NCI-H345 (cell line): ENCODE measurements around the gene BCL11B.
A peak's percentile ranks its signal among the peaks of the same experiment; 100 is the strongest.

ENCODE experiments used
- DNase-seq: peaks from one replicate; lab custom pipeline; 2025; lab: John Stamatoyannopoulos, UW

The BCL11B gene

DNA sequence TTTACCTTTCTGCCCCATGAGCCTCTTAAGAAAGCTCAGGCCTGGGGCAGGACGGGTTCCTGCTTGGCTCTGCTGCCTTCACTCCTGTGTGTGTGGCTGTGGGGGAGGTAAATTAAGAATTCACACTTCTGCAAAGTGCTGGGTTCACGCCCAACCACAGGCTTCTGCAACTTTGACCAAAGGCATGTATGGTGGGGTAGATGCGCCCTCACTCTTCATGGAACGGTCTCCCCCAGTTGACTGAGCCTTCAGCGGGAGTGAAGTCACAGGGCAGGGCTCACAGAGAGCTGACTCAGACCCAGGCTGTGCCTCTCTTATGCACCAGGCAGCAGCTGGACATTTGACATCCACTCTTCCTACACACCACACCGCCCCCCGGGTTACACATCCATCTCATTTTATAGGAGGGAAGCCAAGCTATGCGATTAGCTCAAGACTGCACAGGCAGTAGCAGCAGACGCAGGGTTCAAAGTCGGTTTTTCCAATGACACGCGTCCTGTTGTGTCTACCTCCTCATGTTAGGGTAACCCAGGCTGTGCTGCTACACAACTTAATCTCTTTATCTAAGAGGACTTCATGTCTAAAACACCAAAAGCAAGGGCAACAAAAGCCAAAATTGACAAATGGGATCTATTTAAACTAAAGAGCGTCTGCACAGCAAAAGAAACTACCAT is 15.4 kb upstream of the BCL11B start:
- no peak for DNase-seq

DNA sequence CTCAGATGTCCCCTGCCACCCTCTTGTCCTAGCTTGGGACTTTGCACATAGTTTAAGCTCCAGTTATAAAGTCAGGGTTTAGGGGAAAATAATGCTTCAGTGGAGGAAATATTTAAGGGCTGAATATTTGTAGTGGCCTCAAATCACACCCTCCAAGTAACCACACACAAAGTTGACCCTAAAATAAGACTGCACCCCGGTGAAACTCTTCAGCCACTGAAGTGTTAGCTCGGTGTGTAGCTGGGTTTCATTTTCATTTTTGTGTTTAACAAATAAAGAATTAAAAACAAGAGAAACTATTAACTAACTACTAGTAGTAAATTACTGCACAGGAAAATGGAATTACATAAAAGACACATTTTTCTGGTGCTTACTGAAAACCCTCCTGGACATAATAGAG is 14.8 kb upstream of the BCL11B start:
- no peak for DNase-seq

DNA sequence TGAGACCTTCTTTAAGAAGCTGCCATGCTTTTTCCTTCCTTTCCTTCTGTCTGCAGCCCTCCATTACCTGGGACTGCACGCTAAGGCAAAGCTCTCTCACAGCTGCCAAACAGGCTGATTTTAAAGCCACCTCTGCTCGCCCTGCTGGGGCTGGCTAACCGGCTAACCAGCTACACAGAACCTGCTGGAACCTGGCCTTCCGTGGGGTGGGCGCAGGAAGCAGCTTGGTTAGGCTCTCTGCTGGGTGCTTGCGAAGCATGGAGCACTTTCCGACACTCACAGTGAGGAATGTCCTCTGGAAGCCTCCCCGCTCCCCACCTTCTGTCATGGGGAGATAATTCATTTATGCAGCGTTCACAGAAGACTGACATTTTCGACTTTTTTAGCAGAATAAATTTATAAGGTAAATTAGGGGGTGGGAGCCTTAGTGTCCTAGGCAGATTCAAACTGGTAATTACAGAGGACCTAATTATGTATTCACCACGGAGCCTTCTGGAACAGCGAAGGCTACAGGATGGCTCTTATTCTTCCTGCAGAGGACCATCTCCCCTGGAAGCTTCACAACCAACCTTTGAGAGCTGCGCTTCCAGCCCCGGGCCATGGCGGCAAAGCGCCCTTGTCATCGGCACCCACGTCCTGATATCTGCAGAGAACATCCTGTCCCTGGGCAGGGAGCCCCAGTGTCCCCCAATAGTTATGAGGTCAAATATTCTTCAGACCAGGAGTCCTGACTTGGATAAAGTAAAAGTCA is 12.4 kb upstream of the BCL11B start:
- no peak for DNase-seq

DNA sequence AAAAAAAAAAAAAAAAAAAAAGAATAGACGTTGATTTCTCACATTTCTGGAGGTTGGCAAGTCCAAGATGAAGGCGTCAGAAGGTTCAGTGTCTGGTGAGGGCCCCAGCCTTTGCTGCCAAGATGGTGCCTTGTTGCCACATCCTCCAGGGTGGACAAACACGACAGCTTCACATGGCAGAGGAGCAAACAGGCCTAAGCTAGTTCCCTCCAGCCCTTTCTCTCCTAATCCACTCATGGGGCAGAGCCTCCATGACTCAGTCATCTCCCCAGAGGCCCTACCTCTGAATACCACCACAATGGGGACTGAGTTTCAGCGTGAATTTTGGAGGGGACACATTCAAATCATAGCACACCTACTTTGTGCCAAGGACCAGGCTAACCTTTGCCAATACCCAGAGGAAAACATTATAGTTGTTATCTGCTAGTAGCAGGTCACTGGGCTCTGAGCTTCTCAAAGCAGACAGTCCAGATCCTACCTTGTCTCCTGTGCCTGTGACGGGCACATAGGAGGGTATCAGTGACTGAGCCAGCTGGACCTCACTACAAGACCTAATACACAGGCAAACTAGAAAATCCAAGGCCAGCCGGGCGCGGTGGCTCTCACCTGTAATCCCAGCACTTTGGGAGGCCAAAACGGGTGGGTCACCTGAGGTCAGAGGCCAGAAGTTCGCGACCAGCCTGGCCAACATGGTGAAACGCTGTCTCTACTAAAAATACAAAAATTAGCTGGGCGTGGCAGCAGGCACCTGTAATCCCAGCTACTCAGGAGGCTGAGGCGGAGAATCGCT is 10.5 kb upstream of the BCL11B start:
- DNase-seq: no peak

DNA sequence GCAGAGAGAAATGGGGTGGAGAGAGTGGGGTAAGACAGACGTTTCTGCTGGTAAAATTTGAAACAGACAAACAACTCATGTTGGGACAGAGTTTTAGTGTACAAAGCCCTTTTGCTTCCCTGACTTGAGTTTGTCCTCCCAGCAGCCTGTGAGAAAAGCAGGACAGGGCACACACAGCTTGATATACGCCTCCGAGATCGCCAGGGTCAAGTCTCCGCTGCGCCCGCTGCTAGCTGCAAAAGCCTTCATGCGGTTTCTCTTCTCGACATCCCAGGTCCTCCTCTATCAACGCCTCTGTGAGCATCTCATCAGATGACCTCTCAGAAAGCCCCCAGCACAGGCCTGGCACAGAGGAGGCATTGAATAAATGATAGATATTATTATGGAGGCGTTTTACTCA is 9.4 kb upstream of the BCL11B start:
- DNase-seq: no peak

DNA sequence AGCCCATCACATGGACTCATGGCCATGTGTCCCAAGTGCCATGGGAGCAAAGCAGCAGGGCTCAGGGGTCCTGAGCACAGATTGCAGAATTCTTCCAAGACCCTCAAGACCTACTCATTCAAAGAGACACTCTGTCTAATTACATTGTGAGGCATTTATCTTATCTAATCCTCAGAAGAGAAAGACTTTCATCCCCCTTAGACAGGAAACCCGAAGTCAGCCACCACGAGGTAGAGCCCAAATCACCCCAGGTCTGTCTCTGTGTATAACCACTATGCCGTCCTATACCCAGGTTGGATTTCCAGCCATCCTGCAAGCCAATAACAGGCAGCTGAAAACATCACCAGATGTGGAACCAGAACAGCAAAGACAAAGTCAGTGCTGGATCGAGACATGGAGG is 8.9 kb upstream of the BCL11B start:
- DNase-seq: no peak

DNA sequence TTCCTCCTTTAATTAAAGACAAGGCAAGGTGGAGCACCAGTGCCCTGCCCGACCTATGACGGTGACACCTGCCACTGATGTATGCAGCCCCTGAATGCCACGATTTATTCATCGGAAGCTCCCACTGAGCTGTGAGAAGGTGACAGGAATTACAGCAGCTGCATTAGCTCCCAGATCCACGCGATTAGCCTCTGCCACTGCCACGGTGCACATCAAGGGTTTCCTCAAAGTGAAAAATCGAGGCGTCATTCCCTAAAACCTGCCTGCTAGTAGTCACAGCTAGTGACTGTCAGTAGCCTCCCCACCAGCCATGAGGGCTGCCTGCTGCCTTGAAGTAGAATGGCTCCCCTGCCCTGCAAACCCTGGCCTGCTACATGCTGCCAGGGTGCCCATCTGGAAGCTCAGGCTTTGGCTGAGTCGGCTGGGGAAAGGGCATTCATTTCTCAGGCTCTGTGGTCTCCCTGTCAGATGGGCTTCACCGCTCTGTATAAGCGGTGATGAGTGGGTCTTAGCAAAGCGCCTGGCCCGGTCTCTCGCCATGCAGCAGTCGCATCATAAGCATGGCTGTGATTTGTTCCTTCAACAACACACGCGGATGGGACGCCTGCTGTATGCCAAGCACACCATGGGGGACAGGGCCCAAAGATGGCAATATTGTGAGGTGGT is 8.2 kb upstream of the BCL11B start:
- no peak for DNase-seq

DNA sequence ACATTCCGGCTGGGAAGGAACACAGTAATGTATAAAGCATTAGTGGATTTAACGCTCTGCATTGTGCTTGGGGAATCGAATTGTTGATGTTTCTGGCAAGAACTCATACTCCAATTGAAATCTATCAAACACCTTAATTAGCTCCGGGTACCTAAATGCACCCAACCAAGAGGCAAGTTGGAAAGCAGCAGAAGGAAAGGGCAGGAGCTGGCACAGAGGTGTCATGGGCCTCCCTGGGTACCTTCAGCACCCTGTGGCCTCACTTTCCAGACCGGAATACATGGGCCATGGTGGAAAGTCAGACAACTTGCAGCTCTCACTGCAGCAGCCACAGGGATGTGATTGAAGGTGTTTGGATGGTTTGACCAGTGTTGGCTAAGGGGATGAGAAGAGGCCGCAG is 6.8 kb upstream of the BCL11B start:
- no peak for DNase-seq

DNA sequence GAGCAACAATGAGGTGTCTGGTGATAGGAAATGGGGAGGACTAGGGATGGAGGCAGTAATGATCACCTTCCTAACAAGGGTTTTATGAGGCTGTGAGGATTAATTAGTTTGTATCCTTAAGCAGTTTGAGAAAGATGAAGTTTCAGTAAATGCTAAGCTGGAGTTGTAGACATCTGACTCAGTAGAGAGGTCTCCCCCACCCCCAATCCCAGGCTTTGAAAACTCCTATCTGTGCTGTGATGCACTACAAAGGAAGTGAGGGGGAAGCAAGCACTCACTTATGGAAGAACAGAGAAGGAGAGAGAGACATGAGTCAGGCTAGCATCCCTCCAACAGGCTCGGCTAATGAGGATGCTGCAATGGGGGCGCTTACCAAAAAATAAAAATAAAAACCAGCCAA is 5.5 kb upstream of the BCL11B start:
- DNase-seq: no peak

DNA sequence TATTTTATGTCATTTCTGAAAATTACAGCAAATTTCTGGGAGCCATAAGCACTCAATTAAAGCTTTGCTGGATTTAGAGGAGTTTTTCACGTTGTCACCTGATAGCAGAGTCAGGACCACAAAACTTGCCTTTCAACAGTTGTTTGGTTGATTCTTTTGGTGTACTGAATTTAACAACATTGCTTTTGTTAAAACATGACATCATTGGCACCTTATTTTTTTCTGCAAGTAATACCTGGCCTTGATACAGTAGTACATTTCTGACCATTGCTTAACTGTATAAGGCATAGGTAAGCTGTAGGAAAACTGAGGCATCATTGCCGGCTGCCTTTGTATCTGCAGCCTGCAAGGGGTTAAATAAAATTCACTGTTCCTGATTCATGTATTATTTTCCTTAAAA is 4.5 kb upstream of the BCL11B start:
- DNase-seq: no peak

DNA sequence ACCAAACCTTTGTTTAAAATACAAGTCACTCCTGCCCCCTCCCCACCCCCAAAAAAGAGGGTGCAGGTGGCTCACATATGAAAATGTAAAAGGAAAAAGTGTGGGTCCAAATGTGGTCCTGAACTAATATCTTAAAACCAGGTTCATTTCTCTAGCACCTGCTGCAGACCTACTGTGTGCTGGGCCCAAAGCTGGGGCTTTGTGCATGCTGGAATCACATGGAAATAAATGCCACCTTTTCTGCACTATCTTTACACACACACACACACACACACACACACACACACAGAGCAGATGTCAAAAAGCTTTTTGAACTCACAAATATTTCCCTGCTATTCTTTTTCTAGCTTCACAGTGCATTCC is 3.2 kb upstream of the BCL11B start:
- no peak for DNase-seq

DNA sequence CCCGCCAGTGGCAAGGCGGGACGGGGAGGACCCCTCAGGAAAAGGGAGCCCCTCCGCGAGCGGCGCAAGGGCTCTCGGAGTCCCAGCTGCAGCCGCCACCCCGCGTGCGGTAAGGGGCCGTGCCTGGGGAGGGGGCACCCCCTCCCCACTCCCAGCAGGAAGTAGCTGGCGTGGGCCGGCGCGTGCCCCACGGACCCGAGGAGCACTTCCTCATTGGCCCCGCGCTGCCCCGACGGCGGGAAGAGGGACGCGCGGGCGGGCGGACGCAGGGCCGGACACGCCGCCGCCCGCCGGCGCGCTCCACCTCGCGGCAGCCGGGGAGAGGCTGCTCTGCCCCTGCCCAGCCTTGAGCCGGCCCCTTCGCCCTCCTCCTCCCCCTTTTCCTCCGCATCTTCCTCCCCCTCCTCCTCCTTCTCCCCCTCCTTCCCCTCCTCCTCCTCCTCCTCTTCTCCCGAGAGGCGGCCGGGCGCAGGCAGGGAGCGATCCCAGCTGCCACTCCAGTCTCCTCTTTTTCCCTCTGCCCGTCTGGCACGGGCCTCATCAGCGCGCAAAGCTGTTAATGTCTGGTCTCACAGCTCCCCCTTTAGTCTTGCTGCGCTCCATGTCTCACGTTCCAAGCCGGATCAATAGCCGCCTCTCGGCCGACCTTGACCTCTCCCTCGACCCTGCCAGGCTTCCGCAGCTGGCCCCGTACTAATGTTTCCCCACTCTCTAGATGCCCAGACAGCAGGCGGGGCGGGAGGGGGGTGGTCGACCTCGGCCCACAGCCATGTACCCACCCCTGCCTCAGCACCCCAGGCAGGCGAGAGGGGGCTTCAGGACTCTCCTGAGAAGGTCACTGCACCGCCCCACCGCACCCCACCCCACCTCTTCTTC is 2.6 kb upstream of the BCL11B start:
- peak; percentile 92 for DNase-seq

DNA sequence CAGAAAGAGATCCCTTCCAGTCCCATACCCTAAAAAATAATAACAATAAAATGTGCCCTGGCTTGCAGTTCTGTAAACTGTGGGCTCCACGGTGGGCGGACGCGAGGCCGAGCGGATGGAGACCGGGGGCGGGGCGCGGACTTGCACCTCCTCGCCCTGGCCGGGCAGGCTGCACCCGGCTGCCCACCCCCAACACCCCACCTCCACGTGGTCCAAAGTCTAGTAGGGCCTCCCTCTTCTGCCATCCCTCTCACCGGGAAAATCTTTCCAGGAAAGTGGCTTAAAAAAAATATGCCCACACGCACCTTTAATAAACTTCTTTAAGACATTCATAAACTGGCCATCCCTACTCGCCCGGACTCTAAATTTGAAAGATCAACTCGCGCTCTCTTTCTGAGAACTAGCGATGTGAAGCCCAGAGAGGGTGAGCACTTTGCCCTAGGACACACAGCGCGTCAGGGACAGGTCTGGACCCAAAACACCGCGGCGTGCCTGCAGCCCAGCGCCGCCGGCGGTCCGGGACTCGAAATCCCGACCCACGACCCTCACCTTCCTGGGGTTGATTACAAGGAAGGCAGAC is 1.9 kb upstream of the BCL11B start:
- peak; percentile 33 for DNase-seq

DNA sequence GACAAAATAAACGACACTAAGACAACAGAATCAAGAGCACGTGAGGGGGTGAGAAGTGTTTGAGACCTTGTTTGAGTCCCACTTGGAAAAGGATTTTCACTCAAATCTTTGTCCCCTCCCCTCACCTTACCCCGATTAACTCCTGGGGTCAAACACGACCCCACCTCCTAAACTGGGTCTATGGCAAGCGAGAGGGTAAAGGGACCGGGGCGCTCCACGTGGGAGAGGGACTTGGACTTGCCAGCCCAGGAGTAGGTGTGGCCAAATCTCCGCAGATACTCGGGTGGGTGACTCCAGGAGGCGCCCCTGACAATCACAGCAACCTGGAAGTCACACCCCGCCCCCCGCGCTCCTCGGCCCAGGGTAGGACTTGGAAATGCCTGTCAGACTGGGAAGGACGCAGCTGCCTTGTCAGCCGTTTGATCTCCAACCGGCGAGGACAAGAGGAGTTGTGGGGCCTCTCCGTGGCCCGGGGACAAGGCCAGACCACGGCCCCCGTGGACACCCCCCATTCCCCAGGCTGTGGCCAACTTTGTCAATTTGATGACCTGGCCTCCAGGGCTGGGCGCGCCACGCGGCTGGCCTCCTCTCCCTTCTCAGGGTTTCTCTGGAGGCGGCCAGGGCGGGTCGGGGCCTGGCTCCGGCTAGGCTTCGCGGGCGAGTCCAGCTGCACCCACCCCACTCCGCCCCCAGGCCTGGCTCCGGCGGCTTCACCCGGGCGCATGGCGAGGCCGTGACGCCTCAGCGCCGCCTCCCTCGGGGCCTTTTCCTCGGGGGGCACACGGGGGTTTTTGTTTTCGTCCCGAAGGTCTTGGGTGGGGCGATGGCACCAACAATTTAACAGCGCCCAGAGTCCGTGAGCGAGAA is 1.1 kb upstream of the BCL11B start:
- DNase-seq: peak; percentile 81

DNA sequence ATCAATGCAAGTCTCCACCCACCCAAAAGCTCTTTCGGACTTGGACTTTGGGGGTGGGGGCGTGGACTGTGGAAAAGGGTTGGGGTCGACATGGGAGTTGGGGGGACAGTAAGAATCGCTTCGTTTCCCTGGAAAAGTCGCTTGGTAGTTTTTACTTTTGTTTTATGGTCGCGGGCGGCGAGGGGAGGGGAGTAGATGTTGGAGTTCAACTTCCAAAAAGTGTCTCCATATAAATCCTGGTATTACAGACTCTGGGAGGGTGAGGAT is 568 bp upstream of the BCL11B start:
- no peak for DNase-seq

DNA sequence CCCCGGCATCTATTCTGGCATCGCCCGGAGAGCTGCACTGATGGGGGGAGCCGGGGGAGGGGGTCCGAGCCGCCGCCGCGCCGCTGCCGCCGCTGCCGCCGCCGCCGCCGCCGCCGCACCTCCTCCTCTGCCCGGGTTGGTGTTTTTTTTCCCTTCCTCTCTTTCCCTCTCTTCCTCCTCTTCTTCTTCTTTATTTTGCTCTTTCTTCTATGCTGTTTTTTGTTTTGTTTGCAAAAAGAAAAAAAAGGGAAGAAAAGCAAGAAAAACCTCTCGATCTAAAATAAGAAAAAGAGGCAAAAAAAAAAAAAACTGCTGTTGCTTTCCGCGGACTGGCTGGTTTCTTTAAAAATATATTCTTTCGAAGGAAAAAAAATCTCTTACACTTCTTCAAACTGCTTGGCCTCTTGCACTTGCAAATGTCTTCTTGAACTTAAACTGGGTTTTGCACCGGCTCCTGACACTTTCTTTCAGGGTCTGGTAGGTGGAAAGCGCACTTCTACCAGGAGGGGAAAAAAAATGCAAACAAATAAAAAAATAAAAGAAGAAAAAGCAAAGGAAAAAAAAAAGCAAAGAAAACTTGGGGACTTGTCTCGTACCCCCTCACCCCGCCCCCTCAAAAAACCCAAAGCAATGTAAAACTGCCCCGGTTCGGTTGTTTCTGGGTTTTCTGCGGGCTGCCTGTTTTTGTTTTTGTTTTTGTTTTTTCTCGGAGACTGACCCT is 616 bp downstream of the BCL11B start:
- no peak for DNase-seq

DNA sequence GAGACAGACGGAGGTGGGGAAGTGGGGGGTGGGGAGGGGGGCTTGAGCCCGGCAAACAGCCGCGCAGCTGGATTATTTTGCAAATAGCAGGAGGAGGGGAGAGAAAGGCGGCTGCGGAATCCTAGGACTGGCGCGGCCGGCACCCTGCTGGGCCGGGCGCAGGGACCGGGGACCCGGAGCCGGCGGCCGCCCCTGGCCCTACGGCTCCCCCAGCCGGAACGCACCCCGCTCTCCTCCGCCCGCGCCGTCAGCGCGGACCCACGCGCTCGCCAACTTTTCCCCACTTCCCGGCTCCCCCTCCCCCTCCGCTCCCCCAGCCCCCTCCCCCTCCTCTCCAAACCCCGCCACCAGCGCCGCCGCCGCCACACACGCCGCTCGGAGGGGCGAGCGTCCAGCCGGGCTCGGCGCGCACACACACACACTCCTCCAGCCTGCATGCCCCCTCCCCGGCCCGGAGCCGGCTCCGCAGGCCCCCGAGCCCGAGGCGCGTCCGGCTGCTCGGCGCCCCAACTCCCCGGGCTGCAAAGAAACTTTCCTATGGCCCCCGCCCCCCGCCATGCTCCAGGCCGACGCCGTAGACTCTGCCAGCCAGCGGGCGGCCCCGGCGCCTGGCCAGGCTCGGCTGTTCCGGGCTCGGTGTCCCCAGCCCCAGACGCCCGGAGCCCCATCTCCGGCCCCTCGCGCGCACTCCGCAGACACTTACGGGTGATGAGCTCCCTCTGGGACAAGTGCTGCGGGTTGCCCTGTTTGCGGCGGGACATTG is 1.4 kb downstream of the BCL11B start:
- peak; percentile 65 for DNase-seq

DNA sequence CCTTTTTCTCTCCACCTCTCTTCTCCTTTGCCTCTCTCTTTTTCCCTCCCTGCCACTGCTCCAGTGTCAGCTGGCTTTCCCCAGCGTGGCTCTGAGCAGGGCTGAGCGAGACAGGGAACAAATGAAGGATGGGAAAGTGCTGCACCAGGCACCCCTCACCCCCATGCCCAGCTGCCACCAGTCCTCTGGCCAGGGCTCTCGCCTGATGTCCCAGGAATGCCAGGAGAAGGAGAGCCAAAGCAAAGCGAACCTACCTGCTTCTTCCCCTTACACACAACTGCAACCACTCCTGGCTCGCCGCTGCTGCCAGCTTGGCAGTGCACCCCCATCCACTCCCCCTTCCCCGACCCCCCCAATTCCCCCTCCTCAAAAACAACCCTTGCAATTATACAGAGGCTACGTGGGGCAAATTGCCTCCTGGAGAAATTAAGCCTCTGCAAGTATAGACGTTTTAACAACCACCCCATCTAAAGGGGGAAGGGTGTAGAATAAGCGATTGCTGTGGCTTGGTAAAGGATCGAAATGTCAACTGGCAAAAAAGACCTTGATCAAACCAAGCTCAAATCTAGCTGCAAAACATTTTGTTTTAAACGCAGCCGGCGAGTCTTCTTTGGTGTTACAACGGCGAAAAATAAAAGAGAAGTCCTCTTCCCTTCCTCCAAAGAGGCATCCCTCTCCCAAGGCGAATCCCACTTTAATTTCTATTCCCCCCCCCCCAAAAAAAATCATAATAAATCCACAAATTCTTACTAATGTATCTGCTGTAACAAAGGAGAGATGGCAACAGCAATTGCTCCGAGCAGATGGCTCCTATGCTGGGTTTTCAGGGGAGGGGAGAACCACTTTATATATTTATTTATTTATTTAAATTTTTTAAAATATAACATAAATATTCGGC is 2.9 kb downstream of the BCL11B start:
- DNase-seq: peak; percentile 36
